Measurements from ENCODE around the gene PRKD1.

PRKD1 gene

DNA sequence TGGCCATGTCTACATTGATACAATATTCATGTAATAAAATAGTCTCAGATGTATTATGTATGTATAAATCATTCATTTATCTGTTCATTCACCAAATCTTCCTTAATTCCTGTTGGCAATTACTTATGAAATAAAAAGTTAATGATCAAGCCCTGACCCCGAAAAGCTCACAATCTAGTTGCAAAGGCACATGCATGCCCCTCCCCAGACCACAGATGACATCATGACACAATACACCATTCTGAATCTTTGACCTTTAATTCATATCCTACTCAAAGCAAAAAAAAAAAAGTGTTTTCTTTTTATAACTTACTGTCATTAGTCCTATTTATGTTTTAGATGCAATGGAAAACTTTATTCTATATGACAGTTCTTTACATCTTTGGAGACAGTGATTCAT, 346.9 kb downstream of the PRKD1 start:
- DNase-seq, result no peak

GRCh38 chr14:29579838-29580237, 347.8 kb downstream of the PRKD1 start:
- DNase-seq, result no peak

GRCh38 chr14:29576927-29577326, 350.7 kb downstream of the PRKD1 start:
- no peak for DNase-seq

GRCh38 chr14:29569194-29569593, 358.5 kb downstream of the PRKD1 start:
- no peak for DNase-seq

GRCh38 chr14:29566194-29566593, 361.5 kb downstream of the PRKD1 start:
- DNase-seq, result no peak

DNA sequence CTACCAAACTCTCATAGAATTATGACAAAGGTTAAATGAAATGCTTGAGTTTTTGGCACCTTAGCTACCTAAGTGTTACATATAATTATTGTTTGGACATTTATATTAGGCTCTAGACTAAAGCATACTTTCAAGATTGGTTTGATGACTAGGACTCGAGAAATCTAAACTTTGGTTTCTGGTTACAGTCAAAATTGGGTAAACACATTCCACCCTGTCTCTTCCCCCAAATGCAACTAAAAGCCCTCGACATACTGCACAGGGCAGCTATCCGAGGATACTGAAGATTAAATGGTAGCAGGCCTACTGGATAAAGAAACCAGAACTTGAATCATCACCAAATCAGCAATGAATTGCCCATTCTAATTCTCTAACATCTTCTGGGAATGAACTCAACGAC, 369.1 kb downstream of the PRKD1 start:
- no peak for DNase-seq

DNA sequence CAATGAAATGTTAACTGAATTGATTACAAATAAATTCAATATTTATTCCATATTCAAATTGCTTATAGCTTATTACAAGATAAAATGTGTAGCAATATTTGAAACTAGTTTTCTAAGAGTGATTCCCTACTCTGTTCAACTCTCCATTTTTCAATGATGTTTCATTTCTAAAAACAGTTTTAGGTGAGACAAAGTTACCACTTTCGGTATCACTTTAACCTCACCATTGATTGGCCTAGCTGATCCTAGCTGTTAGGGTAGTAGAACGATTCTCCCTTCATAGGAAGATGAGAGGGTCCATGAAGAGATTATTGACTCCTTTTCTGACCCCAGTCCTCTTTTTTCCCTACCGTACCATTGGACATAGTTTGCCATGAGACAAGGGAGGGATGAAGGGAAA, 373.3 kb downstream of the PRKD1 start:
- no peak for DNase-seq

GRCh38 chr14:29553427-29553826, 374.2 kb downstream of the PRKD1 start:
- no peak for DNase-seq

DNA sequence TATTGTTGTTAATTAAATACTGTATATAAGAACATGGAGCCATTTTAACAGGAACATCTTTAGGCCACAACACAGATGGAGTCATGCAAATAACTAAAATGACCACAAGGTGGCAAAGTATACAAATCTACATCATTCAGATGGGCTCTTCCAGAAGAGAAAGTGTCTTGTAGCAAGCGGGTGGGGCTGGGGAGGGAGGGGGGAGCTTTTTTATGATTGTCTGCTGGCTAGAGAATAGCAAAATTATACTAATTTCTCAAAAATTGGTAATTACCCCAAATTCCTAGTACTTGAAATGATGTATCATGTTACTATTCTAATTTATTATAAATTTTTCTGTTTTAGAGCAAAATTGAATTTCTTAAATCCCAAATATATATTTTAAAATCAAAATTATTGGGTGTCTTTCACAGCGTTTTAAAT, 378.7 kb downstream of the PRKD1 start:
- DNase-seq, result no peak

DNA sequence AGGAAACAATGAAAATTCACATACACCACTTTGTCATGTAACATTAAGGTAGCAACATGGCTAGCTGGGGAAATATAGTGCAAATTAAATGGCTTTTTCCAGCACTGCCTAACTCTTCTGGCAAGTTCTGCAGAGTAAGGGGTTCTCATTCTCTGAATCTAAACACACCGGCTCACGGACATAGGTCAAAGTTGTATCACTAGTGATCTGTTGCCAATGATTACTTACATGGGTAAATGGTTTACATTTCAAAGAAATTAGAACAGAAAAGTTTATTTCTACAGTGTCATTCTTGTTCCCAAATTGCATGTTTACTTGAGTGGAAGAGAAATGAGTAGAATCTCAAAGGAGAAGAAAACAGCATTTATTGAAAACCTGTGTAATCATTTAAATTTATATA, 381.9 kb downstream of the PRKD1 start:
- no peak for DNase-seq

GRCh38 chr14:29536886-29537511, 390.6 kb downstream of the PRKD1 start:
- DNase-seq, result no peak

DNA sequence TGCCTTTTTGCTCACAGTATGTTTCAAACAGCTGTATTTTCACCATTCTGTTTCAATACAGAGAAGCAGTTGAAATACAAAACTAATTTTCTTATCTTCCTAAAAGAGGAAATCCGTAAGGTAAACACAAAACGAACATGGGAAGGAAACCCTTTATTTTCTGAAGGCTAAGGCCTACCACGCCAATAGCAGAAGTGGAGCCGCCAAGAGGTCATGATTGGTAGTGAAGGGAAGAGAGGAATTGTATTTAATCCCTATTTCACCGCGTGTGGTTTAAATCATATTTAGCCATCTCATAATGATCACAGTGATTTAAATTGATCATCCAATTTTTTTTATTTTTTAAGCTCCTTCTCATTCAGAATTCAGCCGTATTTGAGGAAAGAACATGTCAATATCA, 398.2 kb downstream of the PRKD1 start:
- no peak for DNase-seq

GRCh38 chr14:29528889-29529288, 398.8 kb downstream of the PRKD1 start:
- DNase-seq, result no peak

GRCh38 chr14:29527286-29527685, 400.4 kb downstream of the PRKD1 start:
- no peak for DNase-seq

All from stimulated activated CD4-positive, alpha-beta T cell treated with anti-CD3 and anti-CD28 coated beads, Interleukin-4, amount 100 ng/mL, for 1 hour (primary cell).